KG1 (cell line): Measurements from ENCODE around the gene SYNE1.
"Not testable (repeated sequence)": the region's sequence is repeated elsewhere in the genome, so short reads cannot be mapped to it uniquely, and the experiment has no call there.

Experiments used
- DNase-seq: peaks from one replicate; lab custom pipeline; 2025; lab: John Stamatoyannopoulos, UW

Gene SYNE1

GRCh38 chr6:152423216-152424103, 213.7 kb downstream of the SYNE1 start:
- DNase-seq = no peak

- DNase-seq = not testable (repeated sequence)
Measured at GRCh38 chr6:152421496-152421895, 215.7 kb downstream of the SYNE1 start.

DNA sequence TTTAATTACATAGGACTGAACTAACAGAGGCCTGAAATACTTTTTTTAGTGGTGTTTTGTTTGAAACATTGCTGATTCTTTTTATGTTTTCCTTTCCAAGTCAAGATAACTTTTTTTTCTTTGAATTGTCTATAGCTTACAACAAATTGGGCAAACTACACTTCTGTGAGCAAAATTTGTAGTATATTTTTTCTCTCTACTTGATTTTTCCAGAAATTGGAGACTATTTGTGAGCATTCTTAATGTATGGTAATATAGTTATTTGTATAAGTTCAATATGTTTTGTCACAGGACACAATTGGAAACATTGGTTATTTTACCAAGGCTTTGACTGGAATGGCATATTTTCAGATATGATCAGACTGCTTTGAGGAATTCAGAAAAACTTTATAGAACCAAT, 216.5 kb downstream of the SYNE1 start:
- no peak for DNase-seq

GRCh38 chr6:152418551-152418950, 218.6 kb downstream of the SYNE1 start:
- DNase-seq = no peak

- no peak for DNase-seq
Measured at GRCh38 chr6:152416652-152417051, 220.5 kb downstream of the SYNE1 start.

- DNase-seq = no peak
Measured at GRCh38 chr6:152404936-152405595, 232.1 kb downstream of the SYNE1 start.

GRCh38 chr6:152404086-152404857, 232.9 kb downstream of the SYNE1 start:
- no peak for DNase-seq

DNA sequence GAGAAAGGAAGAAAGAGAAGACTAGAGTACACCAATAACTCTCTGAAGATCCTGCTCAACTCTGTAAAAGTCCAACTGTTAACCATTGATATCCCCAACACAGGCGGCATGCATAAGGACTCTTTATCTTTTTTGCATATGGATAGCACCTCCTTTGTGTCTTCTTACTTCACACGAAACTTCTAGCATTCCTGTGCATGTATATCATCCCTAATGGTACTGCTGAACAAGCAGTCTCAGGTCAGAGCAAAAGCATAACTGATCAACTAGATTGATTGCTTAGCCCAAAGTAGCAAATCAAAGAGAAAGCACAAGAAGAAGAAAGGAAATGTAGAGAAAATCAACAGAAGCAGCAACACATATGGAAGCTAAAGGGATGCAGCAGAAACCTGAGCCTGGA, 234.4 kb downstream of the SYNE1 start:
- DNase-seq = no peak

DNA sequence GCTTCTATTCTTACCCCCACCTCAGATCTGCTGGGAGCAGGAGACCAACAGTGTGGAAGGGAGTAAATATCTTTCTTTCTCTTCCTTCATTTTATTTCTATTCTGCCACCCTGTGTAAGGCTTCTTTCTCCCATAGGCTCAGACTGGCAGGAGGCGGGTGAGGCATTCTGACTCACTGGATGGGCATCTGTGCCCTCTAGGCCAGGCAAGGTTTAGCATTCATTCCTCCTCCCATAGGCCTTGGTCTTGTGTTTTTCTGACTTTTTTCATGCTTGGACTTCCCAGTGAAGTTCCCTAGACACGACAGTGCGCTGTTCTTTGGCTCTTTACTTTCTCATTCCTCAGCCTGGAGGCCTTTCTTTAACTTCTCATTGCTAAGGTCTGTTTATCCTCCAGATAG, 235.2 kb downstream of the SYNE1 start:
- DNase-seq = no peak

DNA sequence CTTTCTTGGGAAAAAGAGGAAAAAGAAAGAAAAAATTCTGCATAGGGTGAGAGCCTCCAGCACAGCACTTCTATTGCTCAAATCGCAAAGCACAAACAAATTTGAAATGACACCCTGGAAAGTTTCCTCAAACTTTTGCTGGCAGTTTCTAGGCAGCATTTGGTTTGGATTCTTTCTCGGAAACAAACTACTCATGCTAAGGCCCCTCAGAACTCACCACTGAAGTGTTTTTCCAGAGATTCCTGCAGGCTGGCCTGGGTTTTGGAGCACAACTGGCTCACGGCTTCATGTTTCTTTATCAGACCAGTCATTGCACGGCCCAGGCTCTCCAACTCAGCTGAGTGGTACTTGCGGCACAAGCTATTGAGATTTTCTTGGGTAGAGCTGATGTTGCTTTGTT, 237.8 kb downstream of the SYNE1 start:
- DNase-seq = no peak

DNA sequence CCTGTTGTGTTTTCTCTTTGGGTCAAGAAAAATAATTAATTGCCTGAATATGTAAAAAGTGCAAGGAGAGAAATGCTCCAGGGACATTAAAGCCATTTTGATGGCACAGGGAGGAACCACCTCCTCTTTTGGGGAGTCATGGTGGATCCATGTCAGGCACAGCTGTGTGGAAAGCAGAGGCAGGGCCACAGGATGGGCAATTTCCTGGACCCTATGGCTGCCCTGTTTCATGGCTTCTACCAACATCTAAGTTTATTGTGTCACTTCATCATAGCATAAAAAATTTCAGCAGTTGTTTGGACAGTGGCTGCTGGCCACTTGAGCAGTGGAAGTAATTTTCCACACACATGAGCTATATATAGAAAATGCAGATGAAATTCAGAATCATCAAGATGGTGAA, 238.2 kb downstream of the SYNE1 start:
- no peak for DNase-seq

- no peak for DNase-seq
Measured at GRCh38 chr6:152398316-152398715, 238.8 kb downstream of the SYNE1 start.

DNA sequence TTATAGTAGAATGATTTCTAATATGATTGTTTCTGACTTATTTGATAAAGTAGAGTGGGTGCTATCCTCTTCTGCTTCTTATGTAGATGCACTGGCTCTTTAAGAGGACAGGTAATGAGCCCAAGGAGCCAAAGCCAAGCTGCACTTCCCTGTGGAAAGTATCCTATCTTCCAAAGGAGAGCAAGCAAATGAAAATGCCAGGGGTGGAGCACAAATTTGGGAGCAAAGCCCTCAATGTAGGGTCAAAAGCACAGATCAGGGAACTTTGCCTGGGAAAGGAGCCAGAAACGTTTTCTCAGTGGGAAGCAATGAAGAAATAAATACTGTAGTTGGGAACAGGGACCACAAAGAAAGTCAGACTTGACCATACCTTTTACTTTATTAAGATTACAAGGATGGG, 242.9 kb downstream of the SYNE1 start:
- no peak for DNase-seq

GRCh38 chr6:152391179-152391880, 245.8 kb downstream of the SYNE1 start:
- no peak for DNase-seq

- no peak for DNase-seq
Measured at GRCh38 chr6:152387091-152387490, 250.1 kb downstream of the SYNE1 start.

- no peak for DNase-seq
Measured at GRCh38 chr6:152386131-152386530, 251.0 kb downstream of the SYNE1 start.

DNA sequence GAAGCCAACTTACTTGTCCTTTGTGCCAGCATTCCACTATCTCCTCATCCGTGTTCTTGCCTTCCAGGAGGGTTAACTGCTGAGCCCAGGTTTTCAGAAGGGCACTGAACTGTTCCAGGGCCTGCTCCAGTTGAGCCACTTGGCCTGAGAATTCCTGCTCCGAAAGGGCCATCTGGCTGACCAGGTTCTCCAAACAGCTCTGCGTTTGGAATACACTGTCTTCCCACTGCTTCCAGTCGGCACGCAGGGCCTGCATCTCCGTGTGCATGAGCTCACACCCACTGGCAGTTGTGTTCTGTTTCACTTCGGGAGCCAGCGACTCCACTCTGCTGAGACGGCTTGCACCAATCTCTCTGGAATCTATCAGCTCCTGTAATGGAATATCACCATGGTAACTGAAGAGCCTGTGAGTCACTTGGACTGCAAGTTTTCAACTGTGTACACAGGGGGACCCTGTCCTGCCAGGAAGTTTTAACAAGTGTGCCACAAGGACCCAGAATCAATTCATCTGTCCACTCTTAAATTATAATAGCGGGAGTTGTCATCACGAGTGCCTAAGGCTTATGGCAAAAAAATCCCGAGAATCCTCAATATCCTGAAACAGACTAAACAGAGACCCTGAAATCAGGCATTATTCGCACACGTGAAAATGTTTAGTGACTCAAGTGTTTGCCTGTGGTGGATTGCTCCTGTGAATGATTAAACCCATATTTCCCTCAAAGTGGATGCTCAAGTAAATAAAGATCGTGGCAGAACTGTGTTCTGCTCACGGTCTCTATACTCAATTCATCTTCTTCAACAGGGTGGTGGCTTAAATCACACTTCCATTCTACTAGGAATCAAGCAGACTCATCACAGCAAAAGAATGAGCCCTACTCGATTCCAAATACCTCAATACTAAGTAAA, 255.9 kb downstream of the SYNE1 start:
- DNase-seq = no peak

DNA sequence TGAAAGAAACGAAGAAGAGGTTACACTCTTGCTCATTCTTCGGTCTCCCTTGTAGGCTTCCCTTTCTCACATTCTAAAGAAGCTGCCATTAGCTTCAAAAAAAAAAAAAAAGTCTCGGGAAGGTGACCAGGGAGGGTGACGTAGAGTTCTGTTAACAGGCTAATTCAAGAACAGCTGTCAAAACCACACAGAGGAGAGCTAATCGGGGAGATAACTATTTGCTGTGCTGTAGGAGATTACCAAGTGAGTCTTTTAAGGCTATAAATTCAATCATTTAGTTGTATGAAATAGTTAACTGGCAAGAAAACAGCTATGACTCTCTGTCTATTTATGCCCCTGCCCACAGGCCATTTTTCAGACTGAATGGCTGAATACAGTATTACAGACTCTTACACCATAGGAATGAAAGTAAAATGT, 256.8 kb downstream of the SYNE1 start:
- DNase-seq = no peak

DNA sequence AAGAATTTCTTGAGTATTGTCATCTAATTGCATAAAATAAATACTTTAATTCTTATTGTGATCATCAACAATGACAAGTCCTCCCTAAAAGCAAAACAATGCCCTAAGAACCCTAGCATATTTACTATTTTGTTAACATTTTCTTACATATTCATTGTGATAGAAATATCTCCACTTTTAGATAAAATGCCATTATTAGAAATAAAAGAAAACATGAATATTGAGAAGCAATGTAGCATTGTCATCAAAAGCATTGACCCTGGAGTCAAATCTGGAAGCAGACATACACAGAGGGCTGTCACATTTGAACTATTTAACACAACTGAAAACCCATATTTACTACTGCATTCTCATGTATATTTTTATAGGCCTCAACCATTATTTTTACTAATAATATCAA, 257.7 kb downstream of the SYNE1 start:
- no peak for DNase-seq

DNA sequence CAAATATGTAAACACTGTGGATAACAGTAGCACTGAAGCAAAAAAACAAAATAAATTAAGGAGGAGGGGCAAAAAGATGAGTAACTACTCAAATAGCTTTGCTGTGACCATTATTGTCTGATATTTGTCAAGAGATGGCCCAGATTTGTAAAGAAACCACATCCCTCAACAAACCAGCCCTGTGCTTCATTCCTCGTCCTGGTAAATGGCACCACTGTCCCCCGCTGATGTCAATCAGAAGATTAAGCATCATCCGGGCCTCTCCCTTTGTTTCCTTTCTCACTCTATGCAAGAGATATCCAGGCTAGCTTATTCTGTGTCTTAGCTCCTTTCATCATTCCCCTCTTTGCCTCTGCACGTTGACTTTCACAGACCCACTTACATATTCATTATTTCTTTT, 259.0 kb downstream of the SYNE1 start:
- no peak for DNase-seq

DNA sequence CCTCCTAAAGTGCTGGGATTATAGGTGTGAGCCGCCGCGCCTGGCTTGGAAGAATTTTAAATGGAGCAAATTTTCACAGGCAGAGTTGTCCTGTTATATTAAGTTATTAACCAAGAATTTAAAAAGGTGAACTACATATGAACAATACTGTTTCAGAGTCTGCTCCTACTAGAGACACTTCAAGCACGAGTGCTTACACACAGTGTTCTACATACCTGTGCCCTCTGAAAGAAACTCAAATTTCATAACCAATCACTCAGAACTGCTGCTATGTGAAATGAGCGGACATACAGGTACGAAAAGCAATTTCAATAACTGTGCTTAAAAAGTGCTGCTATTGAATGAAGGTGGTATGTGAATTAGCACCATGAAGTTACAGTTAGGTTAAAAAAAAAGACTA, 262.0 kb downstream of the SYNE1 start:
- no peak for DNase-seq
